Aorta (tissue), 5 donors: ENCODE data around the gene CNTNAP1. TPM values are rescaled to one million over a fixed set of nuclear protein-coding genes. Genes with fewer than 3 reads are reported as not detected.

Experiments
- ATAC-seq: fragments of 200-7000 bp; cut with Tn5 transposase; one replicate; pipeline ENCODE4 v1.9.1; 2022; ENCODE audit warnings: moderate library complexity; ENCODE audit not compliant: low FRiP score
- DNase-seq, 2 donors: peaks; one replicate each; pipeline ENCODE4 v3.0.0-alpha.2; 2020
- H3K27ac ChIP-seq, 2 donors: one replicate each; pipeline ENCODE4 v1.5.1; 2013; ENCODE audit warnings: low read length in 2 of 2, mild to moderate bottlenecking in 2 of 2, moderate library complexity in 2 of 2, control low read depth in 1 of 2, inconsistent platforms in 1 of 2, low read depth in 1 of 2
- H3K27me3 ChIP-seq, 2 donors: one replicate each; pipeline ENCODE4 v1.6.1; 2013; ENCODE audit warnings: control low read depth in 1 of 2, low read length in 1 of 2, mild to moderate bottlenecking in 1 of 2, moderate library complexity in 1 of 2; ENCODE audit not compliant: insufficient read depth in 2 of 2, control insufficient read depth in 1 of 2
- H3K36me3 ChIP-seq, 2 donors: one replicate each; pipeline ENCODE4 v1.6.1; 2013; ENCODE audit warnings: control low read depth in 1 of 2, low read length in 1 of 2, mild to moderate bottlenecking in 1 of 2; ENCODE audit not compliant: insufficient read depth in 2 of 2, control insufficient read depth in 1 of 2
- H3K4me1 ChIP-seq, 2 donors: one replicate each; pipeline ENCODE4 v1.6.1; 2013; ENCODE audit warnings: low read length in 2 of 2, control low read depth in 1 of 2, mild to moderate bottlenecking in 1 of 2, moderate library complexity in 1 of 2; ENCODE audit not compliant: insufficient read depth in 2 of 2, control insufficient read depth in 1 of 2
- H3K4me3 ChIP-seq, 2 donors: one replicate each; pipeline ENCODE4 v1.5.1; 2013; ENCODE audit warnings: low read length in 2 of 2, control low read depth in 1 of 2, mild to moderate bottlenecking in 1 of 2
- H3K9me3 ChIP-seq: one replicate; pipeline ENCODE4 v1.6.1; 2013; ENCODE audit warnings: mild to moderate bottlenecking, low read length; ENCODE audit not compliant: control insufficient read depth
- WGBS, 2 donors: extraction: QIAGEN DNeasy Blood & Tissue Kit; methylation state at CpG; one replicate each; pipeline ENCODE4 v1.1.7; 2013; 5-methylcytosine and 5-hydroxymethylcytosine counted together
- intact Hi-C, 2 donors: fragments of 100-400 bp; cut with DNase I; formaldehyde crosslinking; loops; one replicate each; pipeline versions ENCODE4 v1.14.2 to v1.15.0; 2022
- polyA plus RNA-seq, 2 donors: library from polyadenylated mRNA; stranded (reverse); fragments of 200-250 nt; gene quantifications; one replicate each; pipeline ENCODE4 v1.2.3, GENCODE V29; 2013
- total RNA-seq, 2 donors: library from RNA; stranded (reverse); fragmentation: NEBNext Ultra II Directional; extraction: Animal tissue kit (Norgen Biotek cat#: 25700); gene quantifications; one replicate each; pipeline ENCODE4 v1.2.1, GENCODE V29; 2021
- donor health status: healthy with polysubstance abuse.
- donor health status: Bipolar disorder and iron deficiency.
- donor health status: DM: no; HTN: no; CAD: no.
- donor health status: DM: no; HTN: no; CAD: no.
- donor health status: DM: yes; HTN: yes; CAD: no.

Gene CNTNAP1
- total and polyA plus RNA-seq, 4 donors: 1.0 to 25.8 (median 9.5) TPM

DNA sequence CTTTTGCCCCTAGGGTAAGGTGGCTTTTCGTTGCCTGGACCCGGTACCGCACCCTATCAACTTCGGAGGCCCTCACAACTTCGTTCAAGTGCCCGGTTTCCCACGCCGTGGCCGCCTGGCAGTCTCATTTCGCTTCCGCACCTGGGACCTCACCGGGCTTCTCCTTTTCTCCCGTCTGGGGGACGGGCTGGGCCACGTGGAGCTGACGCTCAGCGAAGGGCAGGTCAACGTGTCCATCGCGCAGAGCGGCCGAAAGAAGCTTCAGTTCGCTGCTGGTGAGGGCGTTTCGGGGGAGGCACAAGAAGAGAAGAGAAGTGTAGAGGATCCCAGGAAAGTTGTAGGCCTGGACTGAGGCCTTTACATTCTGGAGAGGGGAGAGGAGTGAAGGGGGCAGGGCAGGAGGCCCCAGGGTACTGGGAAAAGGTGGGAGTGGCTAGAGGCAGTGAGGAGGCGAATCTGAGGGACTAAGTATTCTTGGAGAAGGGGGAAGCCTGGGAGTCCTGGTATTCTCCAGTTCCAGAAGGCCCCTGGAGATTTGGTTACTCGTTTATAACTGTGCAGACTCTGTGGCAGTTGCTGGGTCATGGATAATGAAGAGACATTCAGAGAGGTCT, 5.5 kb downstream of the CNTNAP1 start:
- ATAC-seq: no peak
- WGBS, 2 donors: 79% methylated on average over 27 of the region's 27 CpGs
- no peaks in the 10 kb centered on the region for H3K36me3 ChIP-seq

DNA sequence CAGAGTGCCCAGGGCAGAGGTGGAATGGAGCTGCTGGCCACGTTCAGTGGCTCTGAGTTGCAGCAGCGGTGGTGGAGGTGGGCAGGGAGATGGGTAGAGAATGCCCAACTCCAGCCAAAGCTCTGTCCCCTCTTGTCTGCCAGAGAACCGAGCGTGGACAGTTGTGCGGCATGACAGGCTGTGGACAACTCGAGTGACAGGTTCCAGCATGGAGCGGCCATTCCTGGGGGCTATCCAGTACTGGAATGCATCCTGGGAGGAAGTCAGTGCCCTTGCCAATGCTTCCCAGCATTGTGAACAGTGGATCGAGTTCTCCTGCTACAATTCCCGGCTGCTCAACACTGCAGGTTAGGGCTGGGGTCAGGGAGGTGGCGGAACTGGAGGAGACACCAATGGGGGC, 8.3 kb downstream of the CNTNAP1 start:
- 78 to 81% methylated on average over 10 of the region's 10 CpGs for WGBS, 2 donors
- Histone ChIP-seq H3K27me3 (no peaks in the 10 kb centered on the region), H3K36me3 (peaks cover 0 to 4% of the 10 kb centered on the region in 2 donors), H3K4me1 (no peaks in the 10 kb centered on the region), H3K9me3 (no peaks in the 10 kb centered on the region), H3K4me3 (no peak overlapping the region), H3K27ac (no peak overlapping the region)
- ATAC-seq (no peak), DNase-seq (no peak)
- intact Hi-C loops: no loop called here

More for the DNA sequence above, 5.5 kb downstream of the CNTNAP1 start:
- Histone ChIP-seq H3K4me1 (no peaks in the 10 kb centered on the region), H3K9me3 (no peaks in the 10 kb centered on the region), H3K27ac (no peak overlapping the region), H3K27me3 (no peaks in the 10 kb centered on the region), H3K4me3 (no peak overlapping the region)
- no peak for DNase-seq
- intact Hi-C loops: no loop called here

DNA sequence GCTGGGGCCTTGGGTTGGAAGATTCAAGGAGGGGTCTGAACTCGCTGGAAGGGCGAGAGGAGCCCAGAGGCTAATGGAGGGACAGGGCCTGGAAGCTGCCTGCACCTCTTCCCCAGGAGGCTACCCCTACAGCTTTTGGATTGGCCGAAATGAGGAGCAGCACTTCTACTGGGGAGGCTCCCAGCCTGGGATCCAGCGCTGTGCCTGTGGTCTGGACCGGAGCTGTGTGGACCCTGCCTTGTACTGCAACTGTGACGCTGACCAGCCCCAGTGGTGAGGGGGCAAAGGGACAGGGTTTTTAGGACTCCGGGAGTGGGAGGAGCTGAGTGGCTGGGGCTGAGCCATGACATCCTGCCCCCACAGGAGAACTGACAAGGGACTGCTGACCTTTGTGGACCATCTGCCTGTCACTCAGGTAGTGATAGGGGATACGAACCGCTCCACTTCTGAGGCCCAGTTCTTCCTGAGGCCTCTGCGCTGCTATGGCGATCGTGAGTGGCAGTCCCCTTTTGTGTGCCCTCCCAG, 8.8 kb downstream of the CNTNAP1 start:
- DNase-seq (no peak), ATAC-seq (no peak)
- Histone ChIP-seq H3K4me3 (no peak overlapping the region), H3K27me3 (no peaks in the 10 kb centered on the region), H3K27ac (no peak overlapping the region), H3K36me3 (peaks cover 0 to 4% of the 10 kb centered on the region in 2 donors), H3K4me1 (no peaks in the 10 kb centered on the region), H3K9me3 (no peaks in the 10 kb centered on the region)
- intact Hi-C loops: no loop called here
- 83 to 87% methylated on average over 12 of the region's 12 CpGs for WGBS, 2 donors

DNA sequence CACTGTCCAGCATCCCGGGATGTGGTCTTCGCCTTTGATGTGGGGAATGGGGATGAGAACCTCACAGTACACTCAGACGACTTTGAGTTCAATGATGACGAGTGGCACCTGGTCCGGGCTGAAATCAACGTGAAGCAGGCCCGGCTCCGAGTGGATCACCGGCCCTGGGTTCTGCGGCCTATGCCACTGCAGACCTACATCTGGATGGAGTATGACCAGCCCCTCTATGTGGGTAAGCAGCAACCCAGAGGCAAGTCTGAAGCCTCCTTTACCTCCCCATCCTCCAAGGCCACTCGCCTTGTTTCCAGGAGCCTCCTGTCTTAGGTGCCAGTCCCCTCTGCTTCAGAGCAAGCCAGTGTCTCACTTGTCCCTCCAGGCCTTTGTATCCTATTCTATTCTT, 10.2 kb downstream of the CNTNAP1 start:
- H3K36me3 ChIP-seq: peaks cover 0 to 4% of the 10 kb centered on the region in 2 donors
- WGBS, 2 donors: 89 to 92% methylated on average over 11 of the region's 11 CpGs
- ATAC-seq (no peak), DNase-seq (peak in 1 of 2 donors; percentile 53)
- intact Hi-C loops: no loop called here
- H3K27ac ChIP-seq: no peak overlapping the region
- no peak overlapping the region for H3K4me3 ChIP-seq
- H3K9me3 ChIP-seq: no peaks in the 10 kb centered on the region
- no peaks in the 10 kb centered on the region for H3K4me1 ChIP-seq
- H3K27me3 ChIP-seq: no peaks in the 10 kb centered on the region

GRCh38 chr17:42694524-42694923, 12.2 kb downstream of the CNTNAP1 start:
- DNase-seq: no peak
- Histone ChIP-seq H3K27ac (no peak overlapping the region), H3K9me3 (no peaks in the 10 kb centered on the region), H3K4me3 (no peak overlapping the region), H3K4me1 (no peaks in the 10 kb centered on the region), H3K27me3 (no peaks in the 10 kb centered on the region), H3K36me3 (peaks cover 2 to 4% of the 10 kb centered on the region in 2 donors)
- intact Hi-C loops: no loop called here
- no peak for ATAC-seq
- 92 to 97% methylated on average over 3 of the region's 3 CpGs for WGBS, 2 donors

GRCh38 chr17:42695500-42695899, 13.2 kb downstream of the CNTNAP1 start:
- no peaks in the 10 kb centered on the region for H3K27me3 ChIP-seq
- ATAC-seq (no peak), DNase-seq (peak in 1 of 2 donors; percentile 73)
- H3K27ac ChIP-seq: no peak overlapping the region
- 88 to 95% methylated on average over 20 of the region's 20 CpGs for WGBS, 2 donors
- H3K9me3 ChIP-seq: no peaks in the 10 kb centered on the region
- intact Hi-C loops: no loop called here
- H3K4me1 ChIP-seq: no peaks in the 10 kb centered on the region
- H3K36me3 ChIP-seq: peaks cover 2 to 4% of the 10 kb centered on the region in 2 donors
- H3K4me3 ChIP-seq: no peak overlapping the region

DNA sequence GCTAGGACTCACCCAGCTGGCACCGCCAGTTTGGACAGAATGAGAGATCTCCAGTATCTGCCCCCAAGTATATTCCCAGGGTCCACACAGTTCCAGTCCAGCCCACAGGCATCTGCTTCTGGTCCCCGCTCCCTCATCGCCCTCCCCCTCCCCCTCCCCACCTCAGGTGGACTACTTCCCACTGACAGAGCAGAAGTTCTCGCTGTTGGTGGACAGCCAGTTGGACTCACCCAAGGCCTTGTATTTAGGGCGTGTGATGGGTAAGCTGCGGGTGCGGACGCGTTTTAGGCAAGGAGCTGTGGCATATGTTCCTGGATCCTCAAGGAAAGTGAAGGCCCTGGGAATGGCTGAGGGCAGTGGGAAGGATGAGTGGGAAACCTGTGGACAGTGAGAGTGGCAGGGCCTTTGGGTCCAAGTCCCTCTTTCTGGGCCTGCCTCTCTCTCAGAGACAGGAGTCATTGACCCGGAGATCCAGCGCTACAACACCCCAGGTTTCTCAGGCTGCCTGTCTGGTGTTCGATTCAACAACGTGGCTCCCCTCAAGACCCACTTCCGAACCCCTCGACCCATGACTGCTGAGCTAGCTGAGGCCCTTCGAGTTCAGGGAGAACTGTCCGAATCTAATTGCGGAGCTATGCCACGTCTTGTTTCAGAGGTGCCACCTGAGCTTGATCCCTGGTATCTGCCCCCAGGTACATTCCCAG, 14.9 kb downstream of the CNTNAP1 start:
- no peak for ATAC-seq
- intact Hi-C loops: no loop called here
- 91 to 93% methylated on average over 19 of the region's 19 CpGs for WGBS, 2 donors

GRCh38 chr17:42698736-42699414, 16.5 kb downstream of the CNTNAP1 start:
- DNase-seq (peak; percentile 56 to 72), ATAC-seq (peak; percentile 56)
- Histone ChIP-seq H3K4me3 (no peak overlapping the region), H3K27me3 (no peaks in the 10 kb centered on the region), H3K9me3 (no peaks in the 10 kb centered on the region), H3K27ac (no peak overlapping the region), H3K4me1 (no peaks in the 10 kb centered on the region), H3K36me3 (peaks cover 4% of the 10 kb centered on the region in 2 donors)
- WGBS, 2 donors: 22 to 26% methylated on average over 2 of the region's 2 CpGs
- intact Hi-C loops: no loop called here

More for the DNA sequence above, 14.9 kb downstream of the CNTNAP1 start:
- Histone ChIP-seq H3K27me3 (no peaks in the 10 kb centered on the region), H3K36me3 (peaks cover 2 to 4% of the 10 kb centered on the region in 2 donors), H3K4me3 (no peak overlapping the region), H3K4me1 (no peaks in the 10 kb centered on the region), H3K9me3 (no peaks in the 10 kb centered on the region), H3K27ac (no peak overlapping the region)
- peak in 1 of 2 donors; percentile 39 for DNase-seq
